GM18507 (cell line): ENCODE results near the gene ABCA4.

Experiments used
- DNase-seq: peaks from one replicate; pipeline ENCODE4 v3.0.0; 2011; ENCODE audit warnings: low read depth; ENCODE audit not compliant: insufficient read length; ENCODE audit errors: extremely low spot score
- FAIRE-seq: peaks from 2 replicates; lab custom pipeline; 2011; peaks lifted over from hg19 to GRCh38; lab: Jason Lieb, UNC

The ABCA4 gene

GRCh38 chr1:94107141-94107540, 13.8 kb downstream of the ABCA4 start:
- DNase-seq (no peak), FAIRE-seq (no peak)

- no peak for FAIRE-seq
- DNase-seq: no peak
Observed at GRCh38 chr1:94106716-94107115, 14.2 kb downstream of the ABCA4 start.

DNA sequence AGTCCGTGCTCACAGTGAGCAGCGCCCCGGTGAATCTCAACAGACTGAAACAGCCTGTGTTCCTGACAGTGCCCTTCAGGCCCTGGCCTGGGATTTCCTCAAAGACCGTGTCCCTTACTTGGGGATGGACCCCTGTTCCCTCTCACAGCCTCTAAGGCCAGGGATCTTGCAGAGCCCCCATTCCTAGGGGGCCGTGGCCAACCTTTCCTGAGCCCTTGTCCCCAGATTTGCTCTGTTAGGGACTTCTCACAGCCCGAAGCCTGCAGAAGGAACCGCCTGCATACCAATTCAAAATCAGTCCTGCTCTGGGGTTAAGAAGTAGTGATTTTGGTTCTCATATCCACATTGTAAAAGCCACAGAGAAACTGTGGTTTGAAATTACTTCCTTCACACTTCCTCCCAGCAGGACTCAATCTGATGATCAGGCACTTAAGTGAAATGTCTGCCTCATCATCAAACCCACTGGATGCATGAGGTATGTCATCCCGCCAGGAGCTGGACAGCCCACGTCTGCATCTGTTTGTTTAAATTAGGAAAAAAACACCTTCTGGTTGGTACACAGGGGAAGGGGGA, 14.9 kb downstream of the ABCA4 start:
- DNase-seq: no peak
- FAIRE-seq: peak; percentile 58

GRCh38 chr1:94105581-94105952, 15.4 kb downstream of the ABCA4 start:
- DNase-seq: no peak
- no peak for FAIRE-seq

DNA sequence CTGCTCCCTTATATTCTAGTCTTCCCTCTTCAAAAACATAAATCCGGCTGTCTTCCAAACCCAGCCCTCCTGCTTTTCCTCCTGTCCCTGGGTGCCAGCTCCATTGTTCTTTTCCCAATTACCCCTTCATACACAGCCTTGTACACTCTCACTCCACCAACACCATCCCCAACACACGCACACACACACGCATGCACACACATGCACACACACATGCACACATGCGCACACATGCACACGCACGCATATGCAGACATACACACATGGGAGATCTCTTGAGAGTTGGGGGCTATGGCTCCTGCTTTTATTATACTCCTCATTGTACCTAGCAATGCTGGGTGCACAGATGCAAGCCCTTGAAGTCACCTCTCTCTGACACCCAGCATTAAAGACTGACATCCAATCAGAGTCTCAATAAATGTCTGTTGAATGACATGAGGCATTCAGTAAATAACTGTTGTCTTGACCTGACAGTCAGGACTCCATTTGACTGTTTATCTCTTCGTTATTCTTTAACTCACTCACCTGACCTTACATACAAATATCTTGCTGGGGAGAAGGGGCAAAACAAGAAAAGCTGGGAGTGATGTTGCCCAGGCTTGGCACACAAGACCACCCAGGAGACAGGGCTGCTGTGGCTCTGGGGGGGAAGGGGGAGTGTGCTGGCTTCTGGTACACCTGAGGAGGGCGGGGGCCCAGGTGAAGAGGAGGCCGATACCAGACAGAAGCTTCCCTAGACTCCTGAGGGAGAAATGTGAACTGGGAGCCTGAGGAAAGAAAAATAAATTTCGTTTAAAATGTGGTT, 16.0 kb downstream of the ABCA4 start:
- DNase-seq (no peak), FAIRE-seq (no peak)

GRCh38 chr1:94104127-94104684, 16.7 kb downstream of the ABCA4 start:
- DNase-seq: no peak
- no peak for FAIRE-seq

DNA sequence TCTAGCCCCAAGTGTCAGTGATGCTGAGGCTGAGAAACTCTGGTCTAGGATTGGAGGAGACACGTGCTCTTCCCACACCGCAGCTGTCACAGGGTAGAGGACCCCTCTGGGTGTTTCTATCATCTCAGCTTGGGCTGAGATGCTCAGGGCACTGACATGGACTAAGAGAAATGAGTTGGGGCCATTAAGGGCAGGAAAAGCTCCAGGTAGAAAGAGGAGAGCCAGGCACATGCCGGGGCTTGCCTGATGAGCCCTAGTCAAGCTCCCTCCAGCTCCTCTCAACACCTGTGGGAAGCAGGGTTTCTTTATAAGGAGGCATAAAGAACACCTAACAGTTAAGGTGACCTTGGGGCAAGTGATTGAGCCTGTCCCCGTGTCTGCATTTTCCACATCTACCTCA, 17.3 kb downstream of the ABCA4 start:
- FAIRE-seq (no peak), DNase-seq (no peak)

GRCh38 chr1:94101613-94102525, 19.1 kb downstream of the ABCA4 start:
- no peak for DNase-seq
- no peak for FAIRE-seq

GRCh38 chr1:94100785-94101612, 19.9 kb downstream of the ABCA4 start:
- DNase-seq (no peak), FAIRE-seq (no peak)

- DNase-seq (no peak), FAIRE-seq (no peak)
Observed at GRCh38 chr1:94100129-94100784, 20.7 kb downstream of the ABCA4 start.

DNA sequence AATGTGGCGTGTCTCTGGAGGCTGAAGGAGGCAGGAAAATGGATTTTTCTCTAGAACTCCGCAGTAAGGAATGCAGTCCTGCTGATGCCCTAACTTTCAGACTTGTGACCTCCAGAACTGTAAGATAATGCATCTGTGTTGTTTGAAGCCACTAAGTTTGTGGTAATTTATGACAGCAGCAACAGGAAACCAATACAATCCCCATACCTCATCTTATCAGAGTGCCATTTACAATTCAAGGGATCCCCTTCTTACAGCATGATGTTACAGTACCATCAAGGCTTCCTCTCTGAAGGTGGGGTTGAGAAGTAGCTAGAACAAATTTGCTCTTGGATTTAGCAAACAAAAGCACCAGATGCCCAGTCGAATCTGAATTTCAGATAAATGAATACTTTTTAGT, 21.6 kb downstream of the ABCA4 start:
- DNase-seq: no peak
- no peak for FAIRE-seq

DNA sequence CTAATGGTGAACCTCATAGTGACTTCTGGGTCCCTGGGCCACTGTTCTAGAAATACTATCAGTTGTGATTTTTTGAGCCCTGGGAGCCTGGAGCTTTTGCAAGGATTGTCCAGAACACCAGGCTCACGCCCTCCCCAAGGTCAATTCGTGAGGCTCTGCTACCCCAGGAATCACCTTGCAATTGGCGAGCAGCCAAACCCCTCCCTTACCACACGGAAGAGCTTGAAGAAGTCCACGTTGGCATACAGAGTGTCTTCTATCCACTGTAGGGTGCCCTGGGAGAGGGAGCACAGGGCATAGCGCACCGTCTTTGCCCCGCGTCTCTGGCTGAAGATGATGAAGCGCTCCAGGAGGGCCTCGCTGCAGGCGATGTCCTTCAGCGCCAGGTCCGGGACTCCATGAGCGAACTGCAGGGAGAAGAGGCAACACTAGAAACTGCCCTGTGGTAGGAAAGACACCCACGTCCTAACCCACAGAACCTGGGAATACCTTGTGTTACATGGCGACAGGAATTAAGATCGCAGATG, 22.3 kb downstream of the ABCA4 start:
- no peak for FAIRE-seq
- no peak for DNase-seq

DNA sequence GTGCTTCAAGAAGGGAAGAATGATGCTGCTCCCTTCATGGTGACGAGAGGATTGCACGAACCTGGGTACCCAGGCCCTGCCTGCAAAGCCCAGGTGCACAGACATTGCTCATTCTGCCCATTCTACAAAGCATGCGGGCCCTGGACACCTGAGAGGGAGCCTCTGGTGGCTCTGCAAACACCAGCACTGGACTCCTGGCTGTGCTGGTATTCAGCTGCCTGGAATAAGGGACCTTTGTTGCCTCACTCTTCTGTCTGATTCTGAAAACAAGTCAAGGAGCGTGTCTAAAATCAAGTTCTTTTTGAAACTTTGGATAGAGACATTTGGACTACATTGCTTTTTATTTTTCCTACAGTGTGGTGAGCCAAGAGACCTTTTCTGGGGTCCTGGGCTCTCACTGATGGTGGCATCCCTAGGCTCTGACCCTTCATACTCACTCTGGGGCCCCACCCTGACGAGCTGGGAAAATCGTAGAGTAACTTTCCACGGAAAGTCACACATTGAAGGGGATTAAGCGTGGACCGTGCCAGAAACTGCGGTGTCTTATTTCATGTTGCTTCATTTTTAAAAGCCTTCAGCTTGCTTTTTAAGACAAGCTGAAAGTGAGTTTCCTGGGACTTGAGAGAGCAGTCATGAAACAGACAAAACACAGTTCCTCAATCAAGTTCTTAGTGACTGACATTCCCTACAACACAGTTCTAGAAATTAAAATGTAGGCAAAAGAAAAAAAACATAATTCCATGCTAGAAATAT, 24.0 kb downstream of the ABCA4 start:
- FAIRE-seq (no peak), DNase-seq (no peak)

GRCh38 chr1:94095744-94096469, 25.0 kb downstream of the ABCA4 start:
- DNase-seq (no peak), FAIRE-seq (no peak)

GRCh38 chr1:94095112-94095637, 25.8 kb downstream of the ABCA4 start:
- DNase-seq (no peak), FAIRE-seq (no peak)

GRCh38 chr1:94094469-94095111, 26.4 kb downstream of the ABCA4 start:
- no peak for FAIRE-seq
- DNase-seq: no peak

DNA sequence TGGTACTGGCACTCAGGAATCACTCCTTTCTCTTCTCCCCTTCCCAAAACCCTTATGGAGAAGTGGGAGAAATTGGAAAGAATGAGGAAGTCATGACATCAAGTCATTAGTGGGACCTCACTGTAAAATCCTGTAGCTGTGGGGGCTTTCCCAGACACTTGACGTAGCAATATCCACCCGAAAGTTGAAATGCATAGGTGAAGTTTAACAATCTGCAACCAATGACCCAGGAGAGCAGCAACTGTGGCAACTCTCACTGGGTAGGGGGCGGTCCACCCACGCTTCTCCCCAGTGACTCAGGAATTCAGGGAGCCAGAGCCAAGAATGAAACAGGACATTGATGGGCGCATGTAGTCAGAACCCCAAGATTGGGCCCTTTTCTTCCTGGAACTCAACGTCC, 27.0 kb downstream of the ABCA4 start:
- FAIRE-seq: no peak
- no peak for DNase-seq
